Astrocyte (in vitro differentiated cells and primary cell): ENCODE measurements around the gene MUC4. TPM values are rescaled to one million over a fixed set of nuclear protein-coding genes. Genes with fewer than 3 reads are reported as not detected.

ENCODE experiments used
- DNase-seq: peaks from one replicate; pipeline ENCODE4 v3.0.0-alpha.2; 2010; ENCODE audit warnings: low read depth
- FAIRE-seq: peaks from 2 replicates; lab custom pipeline; 2011; peaks lifted over from hg19 to GRCh38; lab: Jason Lieb, UNC
- H2AFZ ChIP-seq: 2 replicates; pipeline ENCODE4 v1.6.0; 2012; ENCODE audit warnings: low read depth, low read length, inconsistent platforms
- H3K27ac ChIP-seq: 2 replicates; pipeline ENCODE4 v1.5.1; 2011; ENCODE audit warnings: low read depth, low read length, inconsistent platforms
- H3K27me3 ChIP-seq: 2 replicates; pipeline ENCODE4 v1.6.0; 2011; ENCODE audit warnings: low read length, inconsistent platforms; ENCODE audit not compliant: insufficient read depth
- H3K36me3 ChIP-seq: 2 replicates; pipeline ENCODE4 v1.5.1; 2011; ENCODE audit warnings: low read length, inconsistent platforms; ENCODE audit not compliant: insufficient read depth
- H3K4me1 ChIP-seq: 2 replicates; pipeline ENCODE4 v1.5.1; 2011; ENCODE audit warnings: low read length, inconsistent platforms; ENCODE audit not compliant: insufficient read depth
- H3K4me2 ChIP-seq: 2 replicates; pipeline ENCODE4 v1.6.0; 2012; ENCODE audit warnings: low read length, inconsistent platforms
- H3K4me3 ChIP-seq: 2 replicates; pipeline ENCODE4 v1.5.1; 2011; ENCODE audit warnings: low read depth, mild to moderate bottlenecking, low read length, inconsistent platforms; ENCODE audit not compliant: insufficient read depth
- H3K79me2 ChIP-seq: 2 replicates; pipeline ENCODE4 v1.6.0; 2012; ENCODE audit warnings: mild to moderate bottlenecking, low read length, inconsistent platforms; ENCODE audit not compliant: insufficient read depth
- H3K9ac ChIP-seq: 2 replicates; pipeline ENCODE4 v1.6.0; 2012; ENCODE audit warnings: mild to moderate bottlenecking, low read length, inconsistent platforms
- H3K9me3 ChIP-seq: 2 replicates; pipeline ENCODE4 v1.5.1; 2012; ENCODE audit warnings: low read depth, mild to moderate bottlenecking, low read length, inconsistent platforms; ENCODE audit not compliant: insufficient read depth
- H4K20me1 ChIP-seq: 2 replicates; pipeline ENCODE4 v1.6.0; 2012; ENCODE audit warnings: low read length, inconsistent platforms; ENCODE audit not compliant: insufficient read depth
- H3K27ac Mint-ChIP-seq: one replicate; pipeline ENCODE4 v1.8.0; 2021; ENCODE audit warnings: mild to moderate bottlenecking, mixed read lengths; ENCODE audit not compliant: unreplicated experiment
- H3K27me3 Mint-ChIP-seq: one replicate; pipeline ENCODE4 v1.8.0; 2021; ENCODE audit warnings: low read depth, mixed read lengths; ENCODE audit not compliant: unreplicated experiment
- H3K36me3 Mint-ChIP-seq: one replicate; pipeline ENCODE4 v1.8.0; 2021; ENCODE audit warnings: low read depth, mixed read lengths; ENCODE audit not compliant: unreplicated experiment
- H3K4me1 Mint-ChIP-seq: one replicate; pipeline ENCODE4 v1.8.0; 2021; ENCODE audit warnings: low read depth, mixed read lengths; ENCODE audit not compliant: unreplicated experiment
- H3K4me3 Mint-ChIP-seq: one replicate; pipeline ENCODE4 v1.8.0; 2021; ENCODE audit warnings: mild to moderate bottlenecking, moderate library complexity, mixed read lengths; ENCODE audit not compliant: unreplicated experiment
- H3K9me3 Mint-ChIP-seq: one replicate; pipeline ENCODE4 v1.8.0; 2021; ENCODE audit warnings: mild to moderate bottlenecking, mixed read lengths; ENCODE audit not compliant: unreplicated experiment
- EZH2 ChIP-seq: IDR thresholded peaks from 2 replicates; pipeline ENCODE4 v1.6.1; 2012; ENCODE audit warnings: mild to moderate bottlenecking, low read length, inconsistent platforms; ENCODE audit not compliant: insufficient read depth
- total RNA-seq: library from RNA; stranded (reverse); gene quantifications from 2 replicates; pipeline ENCODE4 v1.2.1, GENCODE V29; 2021
- TF ChIP-seq, protein P1 (sequence below): IDR thresholded peaks from 2 replicates; pipeline ENCODE4 v1.5.1; 2011; ENCODE audit warnings: low read depth, mild to moderate bottlenecking, inconsistent platforms, low read length, moderate library complexity; ENCODE audit not compliant: insufficient read depth

Gene MUC4
- total RNA-seq, 1 donor from 2014 or later = 0.05 TPM

DNA sequence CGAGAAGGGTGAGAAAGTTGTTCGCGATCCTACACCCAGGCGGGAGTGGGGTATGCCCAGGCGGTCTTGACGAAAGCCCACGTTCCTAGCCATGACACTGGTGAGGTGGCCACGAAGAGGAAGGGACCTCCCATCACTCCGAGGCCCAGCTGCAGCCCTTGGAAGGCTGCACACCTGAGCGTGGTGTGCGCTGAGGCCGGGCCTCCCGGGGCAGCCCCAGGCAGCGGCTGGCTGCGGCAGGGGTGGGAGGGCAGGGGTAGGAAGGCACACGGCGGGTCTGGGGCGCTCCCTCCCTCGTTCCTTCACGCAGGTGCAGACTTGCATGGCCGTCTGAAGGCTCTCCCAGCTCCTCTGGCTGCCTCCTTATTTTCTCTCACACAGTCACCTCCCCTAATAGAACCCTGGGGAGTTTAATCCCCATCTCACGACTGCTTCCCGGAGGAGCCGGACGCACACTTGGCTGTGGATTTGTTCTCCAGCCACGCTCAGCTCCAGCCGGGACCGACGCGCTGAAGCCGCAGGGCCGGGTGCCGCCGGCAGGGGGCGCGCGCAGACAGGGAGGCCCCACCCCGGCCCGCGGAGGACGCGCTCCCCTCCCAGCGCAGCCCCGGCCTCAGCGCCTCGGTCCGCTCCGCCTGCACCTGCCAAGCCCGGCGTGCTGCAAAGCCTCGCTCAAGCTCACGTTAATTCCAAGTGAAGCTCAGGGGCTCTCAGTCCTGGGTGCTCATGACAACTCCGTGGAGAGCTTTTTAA lies 37.8 kb upstream of the MUC4 start:
- no peak overlapping the region for H3K4me2 ChIP-seq
- no peaks in the 10 kb centered on the region for H3K79me2 ChIP-seq
- H3K36me3 ChIP-seq = no peaks in the 10 kb centered on the region
- Mint-ChIP-seq H3K36me3 (no peaks in the 10 kb centered on the region), H3K9me3 (peaks cover 2% of the 10 kb centered on the region), H3K4me1 (no peaks in the 10 kb centered on the region), H3K27me3 (peaks cover 7% of the 10 kb centered on the region), H3K4me3 (no peak overlapping the region), H3K27ac (no peak overlapping the region)
- no peaks in the 10 kb centered on the region for H4K20me1 ChIP-seq
- FAIRE-seq = no peak
- no peaks in the 10 kb centered on the region for H3K4me1 ChIP-seq
- H3K9me3 ChIP-seq = no peaks in the 10 kb centered on the region
- no peak overlapping the region for H3K27ac ChIP-seq
- no peak overlapping the region for H3K9ac ChIP-seq
- no peak overlapping the region for H2AFZ ChIP-seq
- no peaks in the 10 kb centered on the region for H3K27me3 ChIP-seq
- no peak for TF ChIP-seq EZH2
- TF ChIP-seq, protein P1, sequence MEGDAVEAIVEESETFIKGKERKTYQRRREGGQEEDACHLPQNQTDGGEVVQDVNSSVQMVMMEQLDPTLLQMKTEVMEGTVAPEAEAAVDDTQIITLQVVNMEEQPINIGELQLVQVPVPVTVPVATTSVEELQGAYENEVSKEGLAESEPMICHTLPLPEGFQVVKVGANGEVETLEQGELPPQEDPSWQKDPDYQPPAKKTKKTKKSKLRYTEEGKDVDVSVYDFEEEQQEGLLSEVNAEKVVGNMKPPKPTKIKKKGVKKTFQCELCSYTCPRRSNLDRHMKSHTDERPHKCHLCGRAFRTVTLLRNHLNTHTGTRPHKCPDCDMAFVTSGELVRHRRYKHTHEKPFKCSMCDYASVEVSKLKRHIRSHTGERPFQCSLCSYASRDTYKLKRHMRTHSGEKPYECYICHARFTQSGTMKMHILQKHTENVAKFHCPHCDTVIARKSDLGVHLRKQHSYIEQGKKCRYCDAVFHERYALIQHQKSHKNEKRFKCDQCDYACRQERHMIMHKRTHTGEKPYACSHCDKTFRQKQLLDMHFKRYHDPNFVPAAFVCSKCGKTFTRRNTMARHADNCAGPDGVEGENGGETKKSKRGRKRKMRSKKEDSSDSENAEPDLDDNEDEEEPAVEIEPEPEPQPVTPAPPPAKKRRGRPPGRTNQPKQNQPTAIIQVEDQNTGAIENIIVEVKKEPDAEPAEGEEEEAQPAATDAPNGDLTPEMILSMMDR = no peak
- H3K4me3 ChIP-seq = no peak overlapping the region
- no peak for DNase-seq

DNA sequence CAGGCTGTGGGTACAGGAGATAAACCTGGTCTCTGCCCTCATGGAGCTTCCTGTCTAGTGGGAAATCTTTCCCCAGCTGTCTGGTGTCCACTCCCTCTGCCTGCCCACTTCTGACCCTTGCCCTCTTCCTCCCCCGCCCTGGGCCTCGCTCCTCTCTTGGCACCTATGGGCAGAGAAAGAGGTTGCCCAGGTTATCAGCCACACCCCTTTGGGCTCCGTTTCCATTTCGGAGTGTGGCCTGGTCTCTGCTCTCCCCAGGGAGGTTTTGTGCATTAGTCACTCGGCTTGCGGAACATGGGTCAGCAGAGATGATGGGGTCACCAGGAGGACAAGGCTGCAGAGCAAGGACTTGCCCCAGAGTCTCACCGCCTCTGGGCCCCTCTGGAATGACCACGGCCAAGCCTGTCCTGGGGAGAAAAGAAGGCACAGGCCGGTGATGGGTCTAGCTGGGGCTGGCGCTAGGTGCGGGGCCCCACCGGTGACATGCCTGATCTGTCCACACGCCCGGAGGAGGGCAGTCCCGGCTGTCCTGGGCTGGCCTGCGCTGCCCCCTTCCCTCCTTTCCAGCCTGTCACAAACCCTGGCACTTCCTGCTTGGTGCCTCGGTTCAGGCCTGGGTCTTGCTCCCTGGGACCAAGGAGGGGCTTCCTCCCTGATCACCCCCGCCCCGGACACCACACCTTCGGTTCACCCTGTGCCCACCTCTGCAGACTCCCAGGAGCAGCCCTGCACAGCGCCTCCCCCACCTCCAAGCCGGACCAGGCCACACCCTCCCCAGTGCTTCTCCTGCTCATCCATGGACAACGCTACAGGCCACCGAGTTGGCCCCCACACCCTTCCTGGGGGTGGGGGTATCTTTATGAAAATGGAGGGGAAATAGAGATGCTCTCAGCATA lies 35.6 kb upstream of the MUC4 start:
- Mint-ChIP-seq H3K27me3 (peaks cover 12% of the 10 kb centered on the region), H3K4me1 (no peaks in the 10 kb centered on the region), H3K36me3 (no peaks in the 10 kb centered on the region), H3K4me3 (no peak overlapping the region), H3K27ac (no peak overlapping the region), H3K9me3 (peaks cover 2% of the 10 kb centered on the region)
- H3K9ac ChIP-seq = no peak overlapping the region
- DNase-seq (peak; percentile 66), FAIRE-seq (no peak)
- H2AFZ ChIP-seq = peak overlapping the region; percentile 27
- H3K36me3 ChIP-seq = no peaks in the 10 kb centered on the region
- H4K20me1 ChIP-seq = no peaks in the 10 kb centered on the region
- H3K4me2 ChIP-seq = no peak overlapping the region
- no peak overlapping the region for H3K27ac ChIP-seq
- no peaks in the 10 kb centered on the region for H3K9me3 ChIP-seq
- H3K4me1 ChIP-seq = no peaks in the 10 kb centered on the region
- no peaks in the 10 kb centered on the region for H3K79me2 ChIP-seq
- TF ChIP-seq, protein P1 = no peak
- TF ChIP-seq EZH2 = no peak
- H3K27me3 ChIP-seq = no peaks in the 10 kb centered on the region
- H3K4me3 ChIP-seq = no peak overlapping the region
